GM21737 (cell line): ENCODE data around the gene CD300H.

Source experiments
- ATAC-seq: cut with Tn5 transposase; IDR thresholded peaks from one replicate; pipeline ENCODE4 v1.9.1; 2021; ENCODE audit warnings: mild to moderate bottlenecking, moderate library complexity; ENCODE audit not compliant: unreplicated experiment

Gene CD300H

GRCh38 chr17:74552037-74552436 is 15.3 kb downstream of the CD300H start:
- no peak for ATAC-seq

- ATAC-seq: no peak
These were observed 16.7 kb downstream of the CD300H start for GRCh38 chr17:74550602-74551001.

- ATAC-seq: no peak
These were observed 18.0 kb downstream of the CD300H start for GRCh38 chr17:74549343-74549742.

- no peak for ATAC-seq
These were observed 19.6 kb downstream of the CD300H start for GRCh38 chr17:74547736-74548135.

GRCh38 chr17:74547264-74547663 is 20.0 kb downstream of the CD300H start:
- no peak for ATAC-seq

- ATAC-seq: no peak
These were observed 20.7 kb downstream of the CD300H start for GRCh38 chr17:74546586-74546985.

- ATAC-seq: no peak
These were observed 21.5 kb downstream of the CD300H start, which contains the start of gene CD300C for GRCh38 chr17:74545843-74546230. TSS of gene CD300C (minus strand) at chr17:74546115. CDS start at chr17:74545782, 333 bp downstream.

GRCh38 chr17:74544991-74545842 is 22.1 kb downstream of the CD300H start:
- ATAC-seq: no peak

GRCh38 chr17:74543891-74544760 is 23.2 kb downstream of the CD300H start:
- no peak for ATAC-seq

- no peak for ATAC-seq
These were observed 23.9 kb downstream of the CD300H start for GRCh38 chr17:74543406-74543805.

GRCh38 chr17:74542727-74543383 is 24.5 kb downstream of the CD300H start:
- no peak for ATAC-seq

GRCh38 chr17:74542166-74542565 is 25.1 kb downstream of the CD300H start:
- no peak for ATAC-seq

GRCh38 chr17:74541176-74542111 is 25.9 kb downstream of the CD300H start:
- ATAC-seq: no peak

- no peak for ATAC-seq
These were observed 28.0 kb downstream of the CD300H start for GRCh38 chr17:74539281-74539820.

- ATAC-seq: no peak
These were observed 30.4 kb downstream of the CD300H start for GRCh38 chr17:74536890-74537289.

GRCh38 chr17:74532115-74532514 is 35.2 kb downstream of the CD300H start:
- no peak for ATAC-seq

- no peak for ATAC-seq
These were observed 36.0 kb downstream of the CD300H start, which contains the start of gene CD300LB for GRCh38 chr17:74531231-74531761. TSS of gene CD300LB (minus strand) at chr17:74531475. CDS start at chr17:74531350, 125 bp downstream.

GRCh38 chr17:74530831-74531150 is 36.5 kb downstream of the CD300H start:
- ATAC-seq: no peak

GRCh38 chr17:74529243-74529642 is 38.1 kb downstream of the CD300H start:
- no peak for ATAC-seq
